Panc1 (cell line): ENCODE data around the gene SAMD4A. TPM values are rescaled to one million over a fixed set of nuclear protein-coding genes. Genes with fewer than 3 reads are reported as not detected.

Source experiments
- ATAC-seq: fragments of 200-7000 bp; cut with Tn5 transposase; 2 replicates; pipeline ENCODE4 v1.9.1; 2020; ENCODE audit warnings: mild to moderate bottlenecking, moderate library complexity
- BruUV-seq: library from RNA; stranded (reverse); fragments of 400-500 nt; replicated peaks from 2 replicates; lab custom pipeline; 2021; lab: Mats Ljungman, UMichigan
- CTCF ChIA-PET: fragments of 300-600 bp; sonication (Branson Sonifier 250); formaldehyde crosslinking; loops from one replicate; lab custom pipeline; 2022; ENCODE audit warnings: antibody characterized with exemption; lab: Charles Lee
- POLR2A ChIA-PET: fragments of 300-600 bp; sonication (Branson Sonifier 250); formaldehyde crosslinking; loops from one replicate; lab custom pipeline; 2022; ENCODE audit warnings: antibody characterized with exemption; lab: Charles Lee
- DNase-seq: peaks from one replicate; pipeline ENCODE4 v3.0.0-alpha.2; 2010; ENCODE audit warnings: low read depth, low spot score
- H3K27ac ChIP-seq: 2 replicates; pipeline ENCODE4 v1.5.1; 2011; ENCODE audit warnings: mild to moderate bottlenecking, low read length, inconsistent platforms
- H3K27me3 ChIP-seq: fragments of 200-500 bp; sonication (Bioruptor generic); 2 replicates; pipeline ENCODE4 v1.6.0; 2014; ENCODE audit warnings: low read length, inconsistent platforms; ENCODE audit not compliant: control insufficient read depth, insufficient read depth
- H3K36me3 ChIP-seq: fragments of 200-500 bp; sonication (Bioruptor generic); 2 replicates; pipeline ENCODE4 v1.5.1; 2014; ENCODE audit warnings: inconsistent platforms, mild to moderate bottlenecking, low read length, moderate library complexity; ENCODE audit not compliant: control insufficient read depth, insufficient read depth
- H3K4me1 ChIP-seq: 2 replicates; pipeline ENCODE4 v1.5.1; 2011; ENCODE audit warnings: inconsistent platforms, mild to moderate bottlenecking, low read length, moderate library complexity; ENCODE audit not compliant: control insufficient read depth, insufficient read depth
- H3K4me3 ChIP-seq, 2 experiments: 2 replicates each; pipeline ENCODE4 v1.5.1; 2011 to 2012; ENCODE audit warnings: low read depth in 2 of 2, low read length in 2 of 2, mild to moderate bottlenecking in 2 of 2, inconsistent platforms in 1 of 2, moderate library complexity in 1 of 2
- H3K9me3 ChIP-seq: fragments of 200-500 bp; sonication (Bioruptor generic); 2 replicates; pipeline ENCODE4 v1.5.1; 2014; ENCODE audit warnings: low read depth, mild to moderate bottlenecking, inconsistent platforms, low read length, moderate library complexity; ENCODE audit not compliant: control insufficient read depth, insufficient read depth
- POLR2AphosphoS5 ChIP-seq: IDR thresholded peaks from 2 replicates; pipeline ENCODE4 v1.6.1; 2012; ENCODE audit warnings: mild to moderate bottlenecking, low read depth, low read length, moderate library complexity
- REST ChIP-seq, 2 experiments: IDR thresholded peaks; 2 replicates each; pipeline ENCODE4 v1.6.1; 2011 to 2012; ENCODE audit warnings: low read depth in 2 of 2, control low read depth in 1 of 2, low read length in 1 of 2, mild to moderate bottlenecking in 1 of 2, moderate library complexity in 1 of 2; ENCODE audit not compliant: insufficient read depth in 1 of 2
- SIN3A ChIP-seq: IDR thresholded peaks from 2 replicates; pipeline ENCODE4 v1.6.1; 2012; ENCODE audit warnings: low read depth, mild to moderate bottlenecking, low read length, moderate library complexity, borderline replicate concordance; ENCODE audit not compliant: insufficient read depth
- TCF7L2 ChIP-seq: IDR thresholded peaks from 2 replicates; pipeline ENCODE4 v1.6.1; 2011; ENCODE audit warnings: mild to moderate bottlenecking, low read depth, low read length, inconsistent platforms
- in situ Hi-C: cut with HindIII; loops from 2 replicates; pipeline ENCODE4 v1.10.0; 2016; ENCODE audit warnings: low sequenced_read_pairs, low pct_unique_long_range_greater_than_20kb
- intact Hi-C: fragments of 100-400 bp; cut with micrococcal nuclease; formaldehyde crosslinking; loops from one replicate; pipeline ENCODE4 v1.10.0; 2022; ENCODE audit not compliant: unreplicated experiment
- total RNA-seq: library from RNA; stranded (reverse); gene quantifications from one replicate; pipeline ENCODE4 v1.2.1, GENCODE V29; 2021; ENCODE audit not compliant: unreplicated experiment
- TF ChIP-seq, protein P1 (sequence below): fragments of 450-650 bp; IDR thresholded peaks from 2 replicates; pipeline ENCODE4 v1.5.1; 2017; ENCODE audit warnings: mild to moderate bottlenecking

SAMD4A gene
- total RNA-seq, 1 experiment from 2014 or later, result 15.2 TPM

- intact Hi-C loops, result no loop called here
- Histone ChIP-seq H3K4me1 (no peaks in the 10 kb centered on the region), H3K27me3 (no peaks in the 10 kb centered on the region), H3K27ac (no peak overlapping the region), H3K9me3 (no peaks in the 10 kb centered on the region), H3K36me3 (no peaks in the 10 kb centered on the region), H3K4me3 (no peak overlapping the region)
- POLR2A ChIA-PET, result no interaction called here
- no peak for ATAC-seq
- in situ Hi-C loops, result no loop called here
- no peak for TF ChIP-seq REST (IDR thresholded peaks at IDR 0.05; ENCODE audit: insufficient read depth in 1 of 2, low read depth in 2 of 2, low read length in 1 of 2)
- TF ChIP-seq, protein P1, sequence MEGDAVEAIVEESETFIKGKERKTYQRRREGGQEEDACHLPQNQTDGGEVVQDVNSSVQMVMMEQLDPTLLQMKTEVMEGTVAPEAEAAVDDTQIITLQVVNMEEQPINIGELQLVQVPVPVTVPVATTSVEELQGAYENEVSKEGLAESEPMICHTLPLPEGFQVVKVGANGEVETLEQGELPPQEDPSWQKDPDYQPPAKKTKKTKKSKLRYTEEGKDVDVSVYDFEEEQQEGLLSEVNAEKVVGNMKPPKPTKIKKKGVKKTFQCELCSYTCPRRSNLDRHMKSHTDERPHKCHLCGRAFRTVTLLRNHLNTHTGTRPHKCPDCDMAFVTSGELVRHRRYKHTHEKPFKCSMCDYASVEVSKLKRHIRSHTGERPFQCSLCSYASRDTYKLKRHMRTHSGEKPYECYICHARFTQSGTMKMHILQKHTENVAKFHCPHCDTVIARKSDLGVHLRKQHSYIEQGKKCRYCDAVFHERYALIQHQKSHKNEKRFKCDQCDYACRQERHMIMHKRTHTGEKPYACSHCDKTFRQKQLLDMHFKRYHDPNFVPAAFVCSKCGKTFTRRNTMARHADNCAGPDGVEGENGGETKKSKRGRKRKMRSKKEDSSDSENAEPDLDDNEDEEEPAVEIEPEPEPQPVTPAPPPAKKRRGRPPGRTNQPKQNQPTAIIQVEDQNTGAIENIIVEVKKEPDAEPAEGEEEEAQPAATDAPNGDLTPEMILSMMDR, result no peak
- no peak for TF ChIP-seq TCF7L2
- no peak for TF ChIP-seq POLR2AphosphoS5
- no peak for TF ChIP-seq SIN3A
- DNase-seq, result no peak
- BruUV-seq, result no TSS peak
- CTCF ChIA-PET, result no interaction called here
Observed at GRCh38 chr14:54577494-54577893, 10.6 kb downstream of the SAMD4A start.

- no peak for ATAC-seq
- no peak for TF ChIP-seq POLR2AphosphoS5
- TF ChIP-seq, protein P1, result no peak
- no peak for TF ChIP-seq SIN3A
- no peak for TF ChIP-seq REST (IDR thresholded peaks at IDR 0.05; ENCODE audit: insufficient read depth in 1 of 2, low read depth in 2 of 2, low read length in 1 of 2)
- no peak for TF ChIP-seq TCF7L2
- Histone ChIP-seq H3K4me1 (no peaks in the 10 kb centered on the region), H3K27ac (no peak overlapping the region), H3K4me3 (no peak overlapping the region), H3K9me3 (no peaks in the 10 kb centered on the region), H3K27me3 (no peaks in the 10 kb centered on the region), H3K36me3 (no peaks in the 10 kb centered on the region)
- no TSS peak for BruUV-seq
- in situ Hi-C loops (no loop called here), intact Hi-C loops (no loop called here)
- no peak for DNase-seq
- ChIA-PET POLR2A (no interaction called here), CTCF (no interaction called here)
Observed at GRCh38 chr14:54577977-54578376, 11.0 kb downstream of the SAMD4A start.
